Lower lobe of right lung (tissue), 2 donors: Measurements from ENCODE around the gene CREB3L2. TPM values are rescaled to one million over a fixed set of nuclear protein-coding genes. Genes with fewer than 3 reads are reported as not detected.

Experiments used
- ATAC-seq, 2 donors: fragments of 200-7000 bp; cut with Tn5 transposase; one replicate each; pipeline ENCODE4 v1.9.1; 2020 to 2022; ENCODE audit warnings: mild to moderate bottlenecking in 2 of 2, moderate library complexity in 2 of 2
- DNase-seq: peaks from one replicate; pipeline ENCODE4 v3.0.0-alpha.2; 2020
- H3K27ac ChIP-seq: fragments of 200-600 bp; one replicate; pipeline ENCODE4 v1.8.0; 2022
- H3K27me3 ChIP-seq: fragments of 200-600 bp; one replicate; pipeline ENCODE4 v1.8.0; 2022; ENCODE audit warnings: low read depth
- H3K36me3 ChIP-seq: fragments of 200-600 bp; one replicate; pipeline ENCODE4 v1.8.0; 2022; ENCODE audit warnings: mild to moderate bottlenecking
- H3K4me1 ChIP-seq: fragments of 200-600 bp; one replicate; pipeline ENCODE4 v1.8.0; 2022
- H3K4me3 ChIP-seq: fragments of 200-600 bp; one replicate; pipeline ENCODE4 v1.8.0; 2022; ENCODE audit warnings: mild to moderate bottlenecking
- H3K9me3 ChIP-seq: fragments of 200-600 bp; one replicate; pipeline ENCODE4 v1.8.0; 2022
- CTCF ChIP-seq: fragments of 200-600 bp; IDR thresholded peaks from one replicate; pipeline ENCODE4 v1.8.0; 2022; ENCODE audit warnings: antibody characterized with exemption, mild to moderate bottlenecking
- intact Hi-C: fragments of 100-400 bp; cut with DNase I; formaldehyde crosslinking; loops from one replicate; pipeline ENCODE4 v1.11.0; 2022
- total RNA-seq: library from RNA; stranded (reverse); fragmentation: NEBNext Ultra II Directional; extraction: Animal tissue kit (Norgen Biotek cat#: 25700); gene quantifications from one replicate; pipeline ENCODE4 v1.2.1, GENCODE V29; 2021
- donor health status: DM: no; HTN: yes; CAD: no; lungs with severe emphysema.

Gene CREB3L2
- total RNA-seq, 1 donor from 2014 or later, result 48.9 TPM

- no peak for ATAC-seq
- H3K36me3 ChIP-seq, result no peaks in the 10 kb centered on the region
- H3K27ac ChIP-seq, result no peak overlapping the region
- no peaks in the 10 kb centered on the region for H3K4me1 ChIP-seq
- no peaks in the 10 kb centered on the region for H3K9me3 ChIP-seq
- no peak for DNase-seq
- TF ChIP-seq CTCF, result no peak
- intact Hi-C loops, result no loop called here
- H3K27me3 ChIP-seq, result no peaks in the 10 kb centered on the region
- H3K4me3 ChIP-seq, result no peak overlapping the region
Observed at GRCh38 chr7:138029126-138029525, 27.2 kb upstream of the CREB3L2 start.

DNA sequence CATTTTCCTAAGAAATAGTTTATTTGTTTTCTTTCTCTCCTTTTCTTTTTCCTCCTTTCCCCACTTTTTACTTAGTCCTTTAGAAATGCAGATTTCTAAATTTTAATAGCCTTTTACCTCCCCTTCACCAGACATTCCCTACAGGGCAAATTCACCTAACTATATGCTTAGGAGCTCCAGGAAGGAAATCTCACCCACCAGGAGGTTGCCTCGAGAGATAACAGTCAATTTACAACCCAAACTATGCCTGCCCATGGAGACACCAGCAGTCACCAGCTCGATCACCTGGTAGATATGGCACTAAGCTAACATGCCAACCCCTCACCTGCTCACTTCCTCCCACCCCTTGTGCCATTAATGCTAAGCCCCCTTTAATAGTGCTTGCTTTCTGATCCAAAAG is 25.2 kb upstream of the CREB3L2 start:
- Histone ChIP-seq H3K36me3 (no peaks in the 10 kb centered on the region), H3K9me3 (no peaks in the 10 kb centered on the region), H3K27ac (no peak overlapping the region), H3K27me3 (no peaks in the 10 kb centered on the region), H3K4me1 (no peaks in the 10 kb centered on the region), H3K4me3 (no peak overlapping the region)
- ATAC-seq (no peak), DNase-seq (no peak)
- no peak for TF ChIP-seq CTCF
- intact Hi-C loops, result no loop called here

DNA sequence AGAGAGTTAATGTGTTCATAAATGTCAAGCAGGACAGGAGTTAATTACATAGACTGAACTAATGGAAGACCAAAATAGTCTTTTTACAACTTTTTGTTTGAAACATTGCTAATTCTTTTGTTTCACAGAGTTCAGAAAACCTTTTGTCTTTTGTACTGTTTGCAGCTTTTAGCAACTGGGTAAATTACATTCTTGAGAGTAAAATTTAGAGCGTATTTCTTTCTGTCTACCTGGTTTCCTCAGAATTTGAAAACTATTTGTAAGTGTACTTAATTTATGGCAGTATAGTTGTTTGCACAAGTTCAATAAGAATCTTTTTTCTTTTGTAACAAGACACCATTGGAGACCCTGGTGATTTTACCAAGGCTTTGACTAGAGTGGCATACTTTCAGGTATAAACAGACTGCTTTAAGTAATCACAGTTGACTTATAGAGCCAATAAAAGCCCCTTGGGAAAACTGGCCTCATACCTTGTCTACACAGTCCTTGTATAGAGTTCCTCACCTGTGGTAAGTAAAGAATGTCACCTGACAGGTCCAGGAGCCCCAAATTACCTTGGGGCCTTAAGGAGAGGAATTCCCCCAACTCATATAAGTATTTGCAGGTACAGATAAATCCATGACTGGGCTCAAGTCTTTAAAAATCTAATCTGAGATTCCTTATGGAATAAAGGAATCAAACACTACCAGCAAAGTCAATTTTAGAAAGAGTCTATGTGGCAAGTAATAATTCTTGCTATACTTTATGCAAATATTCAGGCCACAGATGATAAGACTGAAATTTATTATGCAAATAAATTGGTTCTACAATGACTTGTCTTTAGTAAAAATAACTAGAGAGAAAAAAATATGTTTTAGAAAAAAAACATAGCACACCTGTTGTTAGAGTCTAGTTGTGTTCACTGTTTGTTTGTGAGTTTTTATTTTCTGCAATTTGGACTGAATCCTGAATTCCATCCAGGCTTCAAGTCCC is 23.6 kb upstream of the CREB3L2 start:
- no peak for ATAC-seq
- no peaks in the 10 kb centered on the region for H3K27me3 ChIP-seq
- no peaks in the 10 kb centered on the region for H3K9me3 ChIP-seq
- no peak for DNase-seq
- intact Hi-C loops, result no loop called here
- H3K4me1 ChIP-seq, result no peaks in the 10 kb centered on the region
- no peak for TF ChIP-seq CTCF
- H3K36me3 ChIP-seq, result no peaks in the 10 kb centered on the region
- H3K27ac ChIP-seq, result no peak overlapping the region
- no peak overlapping the region for H3K4me3 ChIP-seq

DNA sequence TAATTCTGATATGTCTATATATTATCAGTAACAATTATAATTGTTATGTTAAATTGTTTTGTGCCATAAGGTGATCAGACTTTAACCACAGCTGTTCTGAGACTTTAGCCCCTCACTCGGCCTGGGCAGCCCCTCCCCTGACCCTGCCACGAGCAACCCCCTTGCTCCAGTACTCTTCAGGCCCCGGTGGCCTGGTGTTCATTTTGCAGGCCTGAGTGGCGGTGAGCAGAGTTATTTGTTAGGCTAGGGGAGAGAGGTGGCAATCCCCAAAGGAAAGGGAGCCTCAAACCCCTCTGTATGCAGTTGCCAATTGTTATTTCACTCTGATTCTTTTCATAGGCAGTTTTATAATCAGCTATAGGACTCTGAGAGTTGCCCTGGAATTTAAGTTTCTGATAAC is 22.9 kb upstream of the CREB3L2 start:
- DNase-seq (no peak), ATAC-seq (no peak)
- no peaks in the 10 kb centered on the region for H3K9me3 ChIP-seq
- no peak overlapping the region for H3K27ac ChIP-seq
- no peak for TF ChIP-seq CTCF
- H3K27me3 ChIP-seq, result no peaks in the 10 kb centered on the region
- H3K4me3 ChIP-seq, result no peak overlapping the region
- intact Hi-C loops, result no loop called here
- no peaks in the 10 kb centered on the region for H3K4me1 ChIP-seq
- no peaks in the 10 kb centered on the region for H3K36me3 ChIP-seq

DNA sequence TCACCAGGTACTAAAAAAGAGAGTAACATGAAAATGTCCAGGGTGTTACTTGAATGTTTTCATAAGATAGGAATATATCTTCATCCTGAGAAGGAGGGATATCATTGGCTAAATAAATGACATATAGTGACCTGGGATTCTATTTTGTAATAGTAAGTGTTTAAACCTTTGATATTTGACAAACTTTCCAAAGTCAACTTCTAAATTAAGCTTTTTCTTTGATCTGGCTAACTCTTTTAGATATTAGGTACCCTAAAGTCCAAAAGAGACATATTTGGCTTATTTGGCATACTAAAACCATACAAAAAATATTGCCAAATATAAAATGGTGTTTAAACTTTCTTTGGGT is 22.4 kb upstream of the CREB3L2 start:
- Histone ChIP-seq H3K36me3 (no peaks in the 10 kb centered on the region), H3K27me3 (no peaks in the 10 kb centered on the region), H3K4me3 (no peak overlapping the region), H3K4me1 (no peaks in the 10 kb centered on the region), H3K27ac (no peak overlapping the region), H3K9me3 (no peaks in the 10 kb centered on the region)
- ATAC-seq (no peak), DNase-seq (no peak)
- intact Hi-C loops, result no loop called here
- no peak for TF ChIP-seq CTCF
